IMR-90 (cell line): ENCODE data around the gene EPHA2. TPM values are rescaled to one million over a fixed set of nuclear protein-coding genes. Genes with fewer than 3 reads are reported as not detected.

Experiments used
- ATAC-seq: fragments of 200-7000 bp; cut with Tn5 transposase; 2 replicates; pipeline ENCODE4 v1.9.1; 2020; ENCODE audit warnings: low read depth, mild to moderate bottlenecking, moderate library complexity
- BruUV-seq: library from RNA; stranded (reverse); fragments of 400-500 nt; replicated peaks from 2 replicates; lab custom pipeline; 2021; lab: Mats Ljungman, UMichigan
- CTCF ChIA-PET: fragments of 300-600 bp; formaldehyde crosslinking; extraction: SDS; loops from one replicate; lab custom pipeline; 2021; ENCODE audit warnings: antibody characterized with exemption; lab: Yijun Ruan, JAX
- POLR2A ChIA-PET: fragments of 300-600 bp; sonication (Branson Sonifier 250); formaldehyde crosslinking; loops from one replicate; lab custom pipeline; 2022; ENCODE audit warnings: antibody characterized with exemption; ENCODE audit not compliant: unreplicated experiment; lab: Charles Lee
- DNase-seq: peaks from one replicate; pipeline ENCODE4 v3.0.0; 2013
- H2AFZ ChIP-seq: replicated peaks from 2 replicates; pipeline ENCODE3; 2013; ENCODE audit warnings: low read length, mild to moderate bottlenecking; ENCODE audit not compliant: poor library complexity
- H2AK5ac ChIP-seq: 2 replicates; pipeline ENCODE4 v1.6.1; 2013; ENCODE audit warnings: low read depth, low read length, inconsistent platforms
- H2AK9ac ChIP-seq: replicated peaks from 2 replicates; pipeline ENCODE3; 2013; ENCODE audit warnings: mild to moderate bottlenecking, low read depth, low read length, moderate library complexity; ENCODE audit not compliant: poor library complexity
- H2BK120ac ChIP-seq: 2 replicates; pipeline ENCODE4 v1.6.1; 2013; ENCODE audit warnings: low read depth, low read length, inconsistent platforms
- H2BK15ac ChIP-seq: 3 replicates; pipeline ENCODE4 v1.6.1; 2013; ENCODE audit warnings: low read depth, low read length, inconsistent platforms
- H2BK20ac ChIP-seq: 2 replicates; pipeline ENCODE4 v1.6.1; 2013; ENCODE audit warnings: low read depth, mild to moderate bottlenecking, inconsistent platforms, low read length, moderate library complexity
- H2BK5ac ChIP-seq: 2 replicates; pipeline ENCODE4 v1.6.1; 2013; ENCODE audit warnings: mild to moderate bottlenecking, low read depth, low read length, inconsistent platforms; ENCODE audit not compliant: poor library complexity, severe bottlenecking
- H3K14ac ChIP-seq: replicated peaks from 2 replicates; pipeline ENCODE4 v1.6.1; 2013; ENCODE audit warnings: low read depth, low read length, inconsistent platforms
- H3K18ac ChIP-seq: 2 replicates; pipeline ENCODE4 v1.6.1; 2013; ENCODE audit warnings: low read depth, low read length, control low read depth
- H3K23ac ChIP-seq: 2 replicates; pipeline ENCODE4 v1.6.1; 2013; ENCODE audit warnings: low read depth, low read length, inconsistent platforms
- H3K27ac ChIP-seq: 2 replicates; pipeline ENCODE4 v1.5.1; 2013; ENCODE audit warnings: mild to moderate bottlenecking, control low read depth, low read length; ENCODE audit not compliant: insufficient read depth
- H3K27me3 ChIP-seq: 2 replicates; pipeline ENCODE4 v1.6.1; 2013; ENCODE audit warnings: low read length; ENCODE audit not compliant: control insufficient read depth, insufficient read depth
- H3K36me3 ChIP-seq: 2 replicates; pipeline ENCODE4 v1.6.1; 2013; ENCODE audit warnings: low read length, mixed read lengths; ENCODE audit not compliant: control insufficient read depth, insufficient read depth
- H3K4ac ChIP-seq: 2 replicates; pipeline ENCODE4 v1.6.1; 2013; ENCODE audit warnings: low read depth, low read length, inconsistent platforms
- H3K4me1 ChIP-seq: 2 replicates; pipeline ENCODE4 v1.6.1; 2013; ENCODE audit warnings: low read length, mixed read lengths; ENCODE audit not compliant: control insufficient read depth, insufficient read depth
- H3K4me2 ChIP-seq: 2 replicates; pipeline ENCODE4 v1.6.1; 2013; ENCODE audit warnings: low read depth, mild to moderate bottlenecking, control low read depth, low read length, moderate library complexity
- H3K4me3 ChIP-seq: 2 replicates; pipeline ENCODE4 v1.5.1; 2013; ENCODE audit warnings: low read depth, mild to moderate bottlenecking, control low read depth, low read length, moderate library complexity; ENCODE audit not compliant: insufficient read depth
- H3K56ac ChIP-seq: 2 replicates; pipeline ENCODE4 v1.6.1; 2013; ENCODE audit warnings: low read length, inconsistent platforms; ENCODE audit not compliant: insufficient read depth; ENCODE audit errors: extremely low read depth
- H3K79me1 ChIP-seq, 2 experiments: 2 replicates each; pipeline ENCODE4 v1.6.1; 2013; ENCODE audit warnings: low read length in 2 of 2, inconsistent platforms in 1 of 2, low read depth in 1 of 2
- H3K9ac ChIP-seq: 2 replicates; pipeline ENCODE4 v1.6.1; 2013; ENCODE audit warnings: low read depth, low read length, control low read depth
- H3K9me1 ChIP-seq: 2 replicates; pipeline ENCODE4 v1.6.1; 2013; ENCODE audit warnings: low read length, inconsistent platforms; ENCODE audit not compliant: insufficient read depth
- H3K9me3 ChIP-seq: 2 replicates; pipeline ENCODE4 v1.6.1; 2013; ENCODE audit warnings: low read length; ENCODE audit not compliant: control insufficient read depth, insufficient read depth
- H4K20me1 ChIP-seq: 2 replicates; pipeline ENCODE4 v1.6.1; 2013; ENCODE audit warnings: low read length, inconsistent platforms; ENCODE audit not compliant: insufficient read depth
- H4K5ac ChIP-seq: 2 replicates; pipeline ENCODE4 v1.6.1; 2013; ENCODE audit warnings: mild to moderate bottlenecking, low read depth, low read length, control low read depth
- H4K8ac ChIP-seq, 2 experiments: 2 replicates each; pipeline ENCODE4 v1.6.1; 2013; ENCODE audit warnings: low read depth in 2 of 2, low read length in 2 of 2, control low read depth in 1 of 2, inconsistent platforms in 1 of 2
- H4K91ac ChIP-seq: 2 replicates; pipeline ENCODE4 v1.6.1; 2013; ENCODE audit warnings: low read depth, low read length, inconsistent platforms; ENCODE audit not compliant: insufficient read depth
- BHLHE40 ChIP-seq: fragments of 150-350 bp; IDR thresholded peaks from 2 replicates; pipeline ENCODE4 v1.6.1; 2016; ENCODE audit warnings: mild to moderate bottlenecking, low read depth, low read length
- CEBPB ChIP-seq: IDR thresholded peaks from 2 replicates; pipeline ENCODE4 v1.6.1; 2012; ENCODE audit warnings: low read depth, low read length, improper control_type of control experiment
- CHD1 ChIP-seq: IDR thresholded peaks from 2 replicates; pipeline ENCODE4 v1.6.1; 2012; ENCODE audit warnings: low read depth, low read length, improper control_type of control experiment
- ELK1 ChIP-seq: fragments of 150-350 bp; IDR thresholded peaks from 2 replicates; pipeline ENCODE4 v1.6.1; 2016; ENCODE audit warnings: low read depth, mild to moderate bottlenecking, low read length, moderate library complexity, borderline replicate concordance
- FOS ChIP-seq: fragments of 150-350 bp; IDR thresholded peaks from 2 replicates; pipeline ENCODE4 v1.6.1; 2016; ENCODE audit warnings: low read depth, low read length
- MAFK ChIP-seq: IDR thresholded peaks from 2 replicates; pipeline ENCODE4 v1.6.1; 2012; ENCODE audit warnings: low read depth, low read length, improper control_type of control experiment
- MAZ ChIP-seq: IDR thresholded peaks from 2 replicates; pipeline ENCODE4 v1.6.1; 2012; ENCODE audit warnings: low read depth, mild to moderate bottlenecking, low read length, improper control_type of control experiment, moderate library complexity, borderline replicate concordance
- NFE2L2 ChIP-seq: fragments of 150-350 bp; IDR thresholded peaks from 2 replicates; pipeline ENCODE4 v1.6.1; 2016; ENCODE audit warnings: low read depth, mild to moderate bottlenecking, low read length
- POLR2A ChIP-seq: IDR thresholded peaks from 2 replicates; pipeline ENCODE4 v1.6.1; 2012; ENCODE audit warnings: mild to moderate bottlenecking, low read depth, low read length
- RAD21 ChIP-seq: IDR thresholded peaks from 2 replicates; pipeline ENCODE4 v1.6.1; 2012; ENCODE audit warnings: low read length, improper control_type of control experiment
- RCOR1 ChIP-seq: IDR thresholded peaks from 2 replicates; pipeline ENCODE4 v1.6.1; 2012; ENCODE audit warnings: mild to moderate bottlenecking, low read length, improper control_type of control experiment; ENCODE audit not compliant: insufficient replicate concordance
- RFX5 ChIP-seq: IDR thresholded peaks from 2 replicates; pipeline ENCODE4 v1.8.0; 2012; ENCODE audit warnings: low read depth, mild to moderate bottlenecking, low read length, moderate library complexity
- SMC3 ChIP-seq: fragments of 150-350 bp; IDR thresholded peaks from 2 replicates; pipeline ENCODE4 v1.6.1; 2016; ENCODE audit warnings: low read depth, mild to moderate bottlenecking, antibody characterized with exemption, low read length, moderate library complexity
- WGBS, 2 experiments: methylation state at CpG; one replicate each; pipeline versions ENCODE4 v1.1.5 to v1.1.7; 2013; ENCODE audit warnings: missing lambda C conversion rate in 2 of 2; ENCODE audit not compliant: insufficient read length in 1 of 2; ENCODE audit errors: extremely low coverage in 2 of 2; 5-methylcytosine and 5-hydroxymethylcytosine counted together
- dilution Hi-C: fragments of 300-500 bp; cut with HindIII; formaldehyde crosslinking; loops from one replicate; pipeline ENCODE4 v1.14.3; 2018; ENCODE audit warnings: low sequenced_read_pairs; ENCODE audit not compliant: unreplicated experiment
- in situ Hi-C: fragments of 300-500 bp; cut with MboI; formaldehyde crosslinking; loops from 3 replicates; pipeline ENCODE4 v1.14.3; 2019; ENCODE audit warnings: low sequenced_read_pairs, inconsistent platforms, mixed read lengths
- intact Hi-C: fragments of 100-400 bp; cut with micrococcal nuclease; formaldehyde crosslinking; loops from 2 replicates; pipeline ENCODE4 v1.10.0; 2022
- polyA plus RNA-seq, 3 experiments: library from polyadenylated mRNA; depleted of rRNA; stranded (reverse); fragments of >200 nt; gene quantifications; 2 replicates each; pipeline ENCODE4 v1.2.3, GENCODE V29; 2012; ENCODE audit warnings: low replicate concordance in 1 of 3
- total RNA-seq: library from RNA; depleted of rRNA; stranded (reverse); fragments of >200 nt; gene quantifications from 2 replicates; pipeline ENCODE4 v1.2.3, GENCODE V29; 2012
- TF ChIP-seq, protein P1 (sequence below): fragments of 150-350 bp; IDR thresholded peaks from 2 replicates; pipeline ENCODE4 v1.6.1; 2017; ENCODE audit warnings: mild to moderate bottlenecking, antibody characterized with exemption, low read length, low read depth

Gene EPHA2
- total and polyA plus RNA-seq, 2 of the 4 experiments (the other 2 are of a cell fraction) = 24.0 to 72.6 TPM

- TF ChIP-seq RFX5 (no peak), NFE2L2 (no peak)
These were observed 22.6 kb downstream of the EPHA2 start (continued) for GRCh38 chr1:16133007-16133961.

- TF ChIP-seq CHD1 (no peak), POLR2A (no peak), NFE2L2 (no peak), SMC3 (no peak), CEBPB (no peak), BHLHE40 (no peak), ELK1 (no peak), MAFK (no peak), MAZ (no peak), RAD21 (no peak), FOS (no peak), RFX5 (no peak), RCOR1 (no peak)
- TF ChIP-seq, protein P1, sequence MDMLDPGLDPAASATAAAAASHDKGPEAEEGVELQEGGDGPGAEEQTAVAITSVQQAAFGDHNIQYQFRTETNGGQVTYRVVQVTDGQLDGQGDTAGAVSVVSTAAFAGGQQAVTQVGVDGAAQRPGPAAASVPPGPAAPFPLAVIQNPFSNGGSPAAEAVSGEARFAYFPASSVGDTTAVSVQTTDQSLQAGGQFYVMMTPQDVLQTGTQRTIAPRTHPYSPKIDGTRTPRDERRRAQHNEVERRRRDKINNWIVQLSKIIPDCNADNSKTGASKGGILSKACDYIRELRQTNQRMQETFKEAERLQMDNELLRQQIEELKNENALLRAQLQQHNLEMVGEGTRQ = no peak
- no peak overlapping the region for H3K27ac ChIP-seq
- H3K23ac ChIP-seq = no peak overlapping the region
- H2BK120ac ChIP-seq = no peak overlapping the region
- dilution Hi-C loops (no loop called here), in situ Hi-C loops (no loop called here), intact Hi-C loops (no loop called here)
- peaks cover 24 to 77% of the 10 kb centered on the region in 2 experiments for H3K79me1 ChIP-seq
- no peak overlapping the region for H4K5ac ChIP-seq
- H3K27me3 ChIP-seq = no peaks in the 10 kb centered on the region
- H3K56ac ChIP-seq = no peak overlapping the region
- H2AK5ac ChIP-seq = no peak overlapping the region
- no peak overlapping the region for H3K4me3 ChIP-seq
- DNase-seq = no peak
- H4K20me1 ChIP-seq = peaks cover 33% of the 10 kb centered on the region
- no peak overlapping the region for H2BK5ac ChIP-seq
- POLR2A ChIA-PET = no interaction called here
- H2AFZ ChIP-seq = no peak overlapping the region
- 100% methylated on average over 1 of the region's 6 CpGs; no CpG with 5 or more reads in 1 of the 2 experiments for WGBS, 2 experiments
- H3K14ac ChIP-seq = no peak overlapping the region
- H3K9ac ChIP-seq = no peak overlapping the region
- no peak overlapping the region for H2AK9ac ChIP-seq
- no peaks in the 10 kb centered on the region for H3K4me1 ChIP-seq
- H3K4ac ChIP-seq = no peak overlapping the region
- BruUV-seq = no TSS peak
- H3K18ac ChIP-seq = no peak overlapping the region
- no peak for ATAC-seq
- H2BK20ac ChIP-seq = no peak overlapping the region
- no peak overlapping the region for H4K8ac ChIP-seq
- CTCF ChIA-PET = no interaction called here
- H3K36me3 ChIP-seq = peaks cover 85% of the 10 kb centered on the region
- H2BK15ac ChIP-seq = no peak overlapping the region
- no peak overlapping the region for H3K4me2 ChIP-seq
- H4K91ac ChIP-seq = no peak overlapping the region
- no peaks in the 10 kb centered on the region for H3K9me3 ChIP-seq
- H3K9me1 ChIP-seq = 0 out of 2 replicates have a peak, but pooled peaks cover 2% of the 10 kb centered on the region
These were observed 23.5 kb downstream of the EPHA2 start for GRCh38 chr1:16132325-16132785.
